ENCODE data around the gene NUDT1.

- TF ChIP-seq CTCF (conservative IDR thresholded peaks at IDR 0.05; ENCODE audit: low read depth, low read length): no peak
- no peak for TF ChIP-seq EZH2 (IDR thresholded peaks at IDR 0.05; ENCODE audit: borderline replicate concordance, low read depth, low read length, poor library complexity, severe bottlenecking)
Observed at GRCh38 chr7:2223321-2223720, 18.7 kb upstream of the NUDT1 start.

Data from A673 (cell line).